HCT116 (cell line): Measurements from ENCODE around the gene GPNMB. TPM values are rescaled to one million over a fixed set of nuclear protein-coding genes. Genes with fewer than 3 reads are reported as not detected.

Experiments used
- ATAC-seq: fragments of 200-7000 bp; cut with Tn5 transposase; 2 replicates; pipeline ENCODE4 v1.9.1; 2020; ENCODE audit warnings: mild to moderate bottlenecking, moderate library complexity
- BruUV-seq: library from RNA; stranded (reverse); fragments of 400-500 nt; replicated peaks from 2 replicates; lab custom pipeline; 2021; lab: Mats Ljungman, UMichigan
- CTCF ChIA-PET: fragments of 300-600 bp; sonication (Branson Sonifier 250); formaldehyde crosslinking; loops from one replicate; lab custom pipeline; 2021; ENCODE audit warnings: antibody characterized with exemption; lab: Charles Lee
- POLR2A ChIA-PET: fragments of 300-600, 350-600 bp; sonication (Branson Sonifier 250); formaldehyde crosslinking; loops from one replicate; lab custom pipeline; 2021; ENCODE audit warnings: antibody characterized with exemption; lab: Charles Lee
- RAD21 ChIA-PET, 2 experiments: fragments of 300-600 bp; sonication (Branson Sonifier 250); formaldehyde crosslinking; loops; one replicate each; lab custom pipeline; 2023; ENCODE audit warnings: low total read pairs in 2 of 2; ENCODE audit not compliant: uncharacterized antibody in 2 of 2, unreplicated experiment in 2 of 2, low non-redundant PET in 1 of 2; lab: Charles Lee
- DNase-seq: peaks from one replicate; pipeline ENCODE4 v3.0.0-alpha.2; 2010; ENCODE audit warnings: low read depth, low spot score
- H2AFZ ChIP-seq: fragments of 200-600 bp; shearing (Covaris generic), sonication (generic); 2 replicates; pipeline ENCODE4 v1.6.1; 2017; ENCODE audit warnings: low read depth, mixed run types, mixed read lengths, antibody characterized with exemption, low read length; ENCODE audit not compliant: poor library complexity, severe bottlenecking
- H3K27ac ChIP-seq: 2 replicates; pipeline ENCODE4 v1.5.1; 2012; ENCODE audit warnings: low read depth, low read length
- H3K27me3 ChIP-seq: fragments of 200-600 bp; sonication (generic); 2 replicates; pipeline ENCODE4 v1.6.1; 2016; ENCODE audit warnings: mixed run types, low read length, mixed read lengths; ENCODE audit not compliant: insufficient read depth
- H3K36me3 ChIP-seq, 2 experiments: fragments of 200-500 bp in 1 of 2; fragments of 200-600 bp in 1 of 2; sonication (Bioruptor generic) in 1 of 2; sonication (generic) in 1 of 2; 2 replicates each; pipeline versions ENCODE4 v1.5.1 to v1.6.1; 2014 to 2016; ENCODE audit warnings: low read length in 2 of 2, inconsistent platforms in 1 of 2, mixed read lengths in 1 of 2, mixed run types in 1 of 2; ENCODE audit not compliant: insufficient read depth in 2 of 2, control insufficient read depth in 1 of 2
- H3K4me1 ChIP-seq, 2 experiments: fragments of 200-600 bp in 1 of 2; sonication (generic) in 1 of 2; 2 replicates each; pipeline versions ENCODE4 v1.5.1 to v1.6.1; 2012 to 2017; ENCODE audit warnings: low read length in 2 of 2, inconsistent platforms in 1 of 2, mild to moderate bottlenecking in 1 of 2, mixed read lengths in 1 of 2, mixed run types in 1 of 2, moderate library complexity in 1 of 2; ENCODE audit not compliant: insufficient read depth in 2 of 2, control insufficient read depth in 1 of 2
- H3K4me2 ChIP-seq: fragments of 200-600 bp; sonication (generic); 2 replicates; pipeline ENCODE4 v1.6.1; 2017; ENCODE audit warnings: mixed run types, low read length, mixed read lengths
- H3K4me3 ChIP-seq, 2 experiments: fragments of 200-600 bp in 1 of 2; sonication (generic) in 1 of 2; replicated peaks in 1 of 2; 2 replicates each; pipeline ENCODE4 v1.5.1; 2011 to 2016; ENCODE audit warnings: low read length in 2 of 2, control low read depth in 1 of 2, low read depth in 1 of 2, mild to moderate bottlenecking in 1 of 2, mixed read lengths in 1 of 2, mixed run types in 1 of 2
- H3K79me2 ChIP-seq: fragments of 200-600 bp; sonication (generic); 2 replicates; pipeline ENCODE4 v1.6.1; 2017; ENCODE audit warnings: mild to moderate bottlenecking, mixed run types, low read length, moderate library complexity, mixed read lengths; ENCODE audit not compliant: insufficient read depth
- H3K9ac ChIP-seq: fragments of 200-600 bp; sonication (generic); 2 replicates; pipeline ENCODE4 v1.6.1; 2016; ENCODE audit warnings: low read length, mixed read lengths
- H3K9me2 ChIP-seq: fragments of 200-600 bp; sonication (generic), shearing (Covaris generic); 2 replicates; pipeline ENCODE4 v1.6.1; 2017; ENCODE audit warnings: mixed run types, mild to moderate bottlenecking, moderate library complexity; ENCODE audit not compliant: insufficient read depth
- H3K9me3 ChIP-seq, 2 experiments: fragments of 200-500 bp in 1 of 2; fragments of 200-600 bp in 1 of 2; sonication (Bioruptor generic) in 1 of 2; sonication (generic) in 1 of 2; 2 replicates each; pipeline ENCODE4 v1.6.1; 2014 to 2017; ENCODE audit warnings: low read length in 2 of 2, mixed read lengths in 2 of 2, inconsistent platforms in 1 of 2, low read depth in 1 of 2, mild to moderate bottlenecking in 1 of 2, mixed run types in 1 of 2, moderate library complexity in 1 of 2; ENCODE audit not compliant: control insufficient read depth in 1 of 2, insufficient read depth in 1 of 2
- H4K20me1 ChIP-seq: fragments of 200-600 bp; sonication (generic), shearing (Covaris generic); 2 replicates; pipeline ENCODE4 v1.6.1; 2017; ENCODE audit warnings: mixed run types, mild to moderate bottlenecking, moderate library complexity; ENCODE audit not compliant: insufficient read depth
- CEBPB ChIP-seq: IDR thresholded peaks from 2 replicates; pipeline ENCODE4 v1.6.1; 2012; ENCODE audit warnings: low read depth
- CTCF ChIP-seq, 3 experiments: fragments of 200-600 bp in 1 of 3; sonication (generic) in 1 of 3; IDR thresholded peaks in 2 of 3; conservative IDR thresholded peaks in 1 of 3; 2 replicates each; pipeline ENCODE4 v1.5.1; 2012 to 2017; ENCODE audit warnings: low read depth in 2 of 3, low read length in 2 of 3, antibody characterized with exemption in 1 of 3, borderline replicate concordance in 1 of 3, control low read depth in 1 of 3, mild to moderate bottlenecking in 1 of 3, mixed read lengths in 1 of 3, mixed run types in 1 of 3, moderate library complexity in 1 of 3; ENCODE audit not compliant: insufficient read depth in 1 of 3
- EGR1 ChIP-seq: IDR thresholded peaks from 2 replicates; pipeline ENCODE4 v1.6.1; 2012; ENCODE audit warnings: low read depth
- EZH2 ChIP-seq: fragments of 200-600 bp; sonication (generic); IDR thresholded peaks from 2 replicates; pipeline ENCODE4 v1.6.1; 2017; ENCODE audit warnings: antibody characterized with exemption, mixed run types
- EZH2phosphoT487 ChIP-seq: fragments of 200-600 bp; IDR thresholded peaks from 2 replicates; pipeline ENCODE4 v1.6.1; 2018; ENCODE audit warnings: antibody characterized with exemption, borderline replicate concordance
- FOSL1 ChIP-seq: IDR thresholded peaks from 2 replicates; pipeline ENCODE4 v1.6.1; 2012; ENCODE audit warnings: low read depth
- JUND ChIP-seq: IDR thresholded peaks from 2 replicates; pipeline ENCODE4 v1.6.1; 2012
- MAX ChIP-seq: IDR thresholded peaks from 2 replicates; pipeline ENCODE4 v1.6.1; 2012
- POLR2A ChIP-seq: IDR thresholded peaks from 2 replicates; pipeline ENCODE4 v1.7.0; 2011; ENCODE audit warnings: borderline replicate concordance; ENCODE audit not compliant: insufficient read depth, insufficient read length; ENCODE audit errors: extremely low read depth
- POLR2AphosphoS5 ChIP-seq: IDR thresholded peaks from 2 replicates; pipeline ENCODE4 v1.6.1; 2011; ENCODE audit warnings: mild to moderate bottlenecking, low read depth, low read length, moderate library complexity
- RAD21 ChIP-seq: IDR thresholded peaks from 2 replicates; pipeline ENCODE4 v1.6.1; 2012; ENCODE audit warnings: low read depth, mild to moderate bottlenecking
- REST ChIP-seq: IDR thresholded peaks from 2 replicates; pipeline ENCODE4 v1.6.1; 2012; ENCODE audit warnings: low read depth
- SIN3A ChIP-seq: IDR thresholded peaks from 2 replicates; pipeline ENCODE4 v1.6.1; 2012; ENCODE audit warnings: low read depth
- SP1 ChIP-seq: IDR thresholded peaks from 2 replicates; pipeline ENCODE4 v1.6.1; 2012; ENCODE audit warnings: low read depth
- TCF7L2 ChIP-seq: IDR thresholded peaks from 2 replicates; pipeline ENCODE4 v1.7.0; 2011; ENCODE audit warnings: borderline replicate concordance, inconsistent platforms; ENCODE audit not compliant: insufficient read depth, insufficient read length; ENCODE audit errors: extremely low read depth
- ZFX ChIP-seq: fragments of 450-650 bp; IDR thresholded peaks from 2 replicates; pipeline ENCODE4 v1.6.1; 2017
- ZNF274 ChIP-seq: fragments of 200-500 bp; sonication (Bioruptor generic); IDR thresholded peaks from 2 replicates; pipeline ENCODE4 v1.6.1; 2014; ENCODE audit warnings: mild to moderate bottlenecking, low read depth, low read length, inconsistent platforms
- intact Hi-C: fragments of 100-400 bp; cut with micrococcal nuclease; formaldehyde crosslinking; loops from 2 replicates; pipeline ENCODE4 v1.10.0; 2022
- total RNA-seq: library from RNA; stranded (reverse); gene quantifications from one replicate; pipeline ENCODE4 v1.2.1, GENCODE V29; 2021; ENCODE audit not compliant: unreplicated experiment
- TF ChIP-seq, protein P1 (sequence below): IDR thresholded peaks from 2 replicates; pipeline ENCODE4 v1.6.1; 2012

Gene GPNMB
- total RNA-seq, 1 experiment from 2014 or later: 2.8 TPM

GRCh38 chr7:23220690-23221305, 25.8 kb upstream of the GPNMB start:
- H3K27me3 ChIP-seq: no peaks in the 10 kb centered on the region

More at GRCh38 chr7:23220690-23221305, 25.8 kb upstream of the GPNMB start:
- ATAC-seq: no peak
- Histone ChIP-seq H3K9me2 (no peaks in the 10 kb centered on the region), H4K20me1 (no peaks in the 10 kb centered on the region), H3K4me1 (peaks cover 5 to 8% of the 10 kb centered on the region in 2 experiments; a peak in 2 of 4 replicates), H2AFZ (no peak overlapping the region), H3K4me3 (no peak overlapping the region), H3K4me2 (no peak overlapping the region), H3K9ac (no peak overlapping the region), H3K79me2 (no peaks in the 10 kb centered on the region), H3K9me3 (no peaks in the 10 kb centered on the region), H3K27ac (no peak overlapping the region), H3K36me3 (no peaks in the 10 kb centered on the region)
- ChIA-PET POLR2A (no interaction called here), RAD21 (no interaction called here), CTCF (no interaction called here)
- no peak for TF ChIP-seq ZNF274
- no peak for TF ChIP-seq MAX
- no peak for TF ChIP-seq SIN3A
- no peak for TF ChIP-seq POLR2A
- no peak for TF ChIP-seq CTCF (IDR thresholded peaks at IDR 0.05 in 2 of 3, conservative IDR thresholded peaks at IDR 0.05 in 1 of 3; ENCODE audit: borderline replicate concordance in 1 of 3, insufficient read depth in 1 of 3, low read depth in 2 of 3, low read length in 2 of 3)
- no peak for TF ChIP-seq CEBPB
- TF ChIP-seq REST: no peak
- TF ChIP-seq RAD21: no peak
- TF ChIP-seq EGR1: no peak
- TF ChIP-seq POLR2AphosphoS5: no peak
- TF ChIP-seq JUND: no peak
- no peak for TF ChIP-seq ZFX
- TF ChIP-seq, protein P1, sequence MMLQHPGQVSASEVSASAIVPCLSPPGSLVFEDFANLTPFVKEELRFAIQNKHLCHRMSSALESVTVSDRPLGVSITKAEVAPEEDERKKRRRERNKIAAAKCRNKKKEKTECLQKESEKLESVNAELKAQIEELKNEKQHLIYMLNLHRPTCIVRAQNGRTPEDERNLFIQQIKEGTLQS: no peak
- no peak for TF ChIP-seq SP1
- no peak for TF ChIP-seq EZH2phosphoT487
- TF ChIP-seq FOSL1: no peak
- no peak for TF ChIP-seq TCF7L2
- TF ChIP-seq EZH2: no peak
- intact Hi-C loops: no loop called here
- BruUV-seq: no TSS peak
- no peak for DNase-seq
